ENCODE measurements around the gene WEE1. TPM values are rescaled to one million over a fixed set of nuclear protein-coding genes. Genes with fewer than 3 reads are reported as not detected.
"Not testable (repeated sequence)": the region's sequence is repeated elsewhere in the genome, so short reads cannot be mapped to it uniquely, and the experiment has no call there.

Gene WEE1
- total RNA-seq, 1 donor from 2014 or later: 66.6 TPM

GRCh38 chr11:9601037-9601875 is 27.8 kb downstream of the WEE1 start:
- DNase-seq (ENCODE audit: low read depth, low spot score): no peak

GRCh38 chr11:9601876-9602199 is 28.4 kb downstream of the WEE1 start:
- DNase-seq (ENCODE audit: low read depth, low spot score): no peak
- H3K27ac Mint-ChIP-seq (ENCODE audit: unreplicated experiment): no peak overlapping the region
- H3K36me3 Mint-ChIP-seq (ENCODE audit: low read depth): no peaks in the 10 kb centered on the region
- no peak for TF ChIP-seq CTCF (conservative IDR thresholded peaks at IDR 0.05)
- H3K4me1 Mint-ChIP-seq: peaks cover 9% of the 10 kb centered on the region
- no peaks in the 10 kb centered on the region for H3K27me3 Mint-ChIP-seq (ENCODE audit: low read depth)
- H3K4me3 Mint-ChIP-seq: no peak overlapping the region
- H3K9me3 Mint-ChIP-seq: no peaks in the 10 kb centered on the region

More at GRCh38 chr11:9601037-9601875, 27.8 kb downstream of the WEE1 start:
- Mint-ChIP-seq H3K9me3 (no peaks in the 10 kb centered on the region), H3K27ac (ENCODE audit: unreplicated experiment) (peak overlapping the region; percentile 13), H3K4me3 (no peak overlapping the region), H3K27me3 (ENCODE audit: low read depth) (no peaks in the 10 kb centered on the region), H3K36me3 (ENCODE audit: low read depth) (no peaks in the 10 kb centered on the region), H3K4me1 (peaks cover 9% of the 10 kb centered on the region)
- TF ChIP-seq CTCF (conservative IDR thresholded peaks at IDR 0.05): no peak

- H3K27ac Mint-ChIP-seq (ENCODE audit: unreplicated experiment); DNase-seq (ENCODE audit: low read depth, low spot score); H3K9me3 Mint-ChIP-seq; H3K36me3 Mint-ChIP-seq (ENCODE audit: low read depth); H3K4me1 Mint-ChIP-seq; H3K4me3 Mint-ChIP-seq; H3K27me3 Mint-ChIP-seq (ENCODE audit: low read depth): not testable (repeated sequence)
Observed at GRCh38 chr11:9603214-9603613, 29.7 kb downstream of the WEE1 start.

GRCh38 chr11:9604134-9604533 is 30.7 kb downstream of the WEE1 start:
- no peak for DNase-seq (ENCODE audit: low read depth, low spot score)
- peaks cover 9% of the 10 kb centered on the region for H3K4me1 Mint-ChIP-seq
- H3K4me3 Mint-ChIP-seq: no peak overlapping the region
- no peaks in the 10 kb centered on the region for H3K36me3 Mint-ChIP-seq (ENCODE audit: low read depth)
- TF ChIP-seq CTCF (conservative IDR thresholded peaks at IDR 0.05): no peak
- H3K27me3 Mint-ChIP-seq (ENCODE audit: low read depth): no peaks in the 10 kb centered on the region
- H3K27ac Mint-ChIP-seq (ENCODE audit: unreplicated experiment): no peak overlapping the region
- no peaks in the 10 kb centered on the region for H3K9me3 Mint-ChIP-seq

GRCh38 chr11:9605742-9606141 is 32.3 kb downstream of the WEE1 start:
- Mint-ChIP-seq H3K4me1 (peaks cover 6% of the 10 kb centered on the region), H3K4me3 (no peak overlapping the region), H3K9me3 (no peaks in the 10 kb centered on the region), H3K27ac (ENCODE audit: unreplicated experiment) (no peak overlapping the region), H3K36me3 (ENCODE audit: low read depth) (no peaks in the 10 kb centered on the region), H3K27me3 (ENCODE audit: low read depth) (no peaks in the 10 kb centered on the region)
- TF ChIP-seq CTCF (conservative IDR thresholded peaks at IDR 0.05): no peak
- no peak for DNase-seq (ENCODE audit: low read depth, low spot score)

GRCh38 chr11:9606809-9607510 is 33.5 kb downstream of the WEE1 start:
- Mint-ChIP-seq H3K4me3 (no peak overlapping the region), H3K4me1 (no peaks in the 10 kb centered on the region), H3K27me3 (ENCODE audit: low read depth) (no peaks in the 10 kb centered on the region), H3K36me3 (ENCODE audit: low read depth) (no peaks in the 10 kb centered on the region), H3K9me3 (no peaks in the 10 kb centered on the region), H3K27ac (ENCODE audit: unreplicated experiment) (no peak overlapping the region)
- DNase-seq (ENCODE audit: low read depth, low spot score): no peak
- no peak for TF ChIP-seq CTCF (conservative IDR thresholded peaks at IDR 0.05)

Measured in neural crest cell (in vitro differentiated cells).